ENCODE measurements around the gene ZNF24. TPM values are rescaled to one million over a fixed set of nuclear protein-coding genes. Genes with fewer than 3 reads are reported as not detected.

Gene ZNF24
- total and polyA plus RNA-seq, 2 experiments from 2014 or later, result 52.4 to 75.2 TPM

GRCh38 chr18:35374708-35375107, 30.5 kb upstream of the ZNF24 start:
- H3K4me3 Mint-ChIP-seq, result no peak overlapping the region
- Histone ChIP-seq H3K27me3 (ENCODE audit: insufficient read depth) (no peaks in the 10 kb centered on the region), H3F3A (replicated peaks; ENCODE audit: low read depth) (no peaks in the 10 kb centered on the region), H3K9me2 (ENCODE audit: insufficient read depth) (no peaks in the 10 kb centered on the region), H3K4me1 (ENCODE audit: insufficient read depth) (peaks cover 9% of the 10 kb centered on the region), H2AFZ (no peak overlapping the region), H3K27ac (ENCODE audit: low read depth) (no peak overlapping the region), H3K4me3 (no peak overlapping the region), H3K4me2 (no peak overlapping the region), H3K79me2 (replicated peaks; ENCODE audit: insufficient read depth) (no peaks in the 10 kb centered on the region), H4K20me1 (replicated peaks; ENCODE audit: insufficient read depth) (no peaks in the 10 kb centered on the region), H3K36me3 (ENCODE audit: insufficient read depth) (no peaks in the 10 kb centered on the region)
- ATAC-seq, result no peak
- TF ChIP-seq, protein P1, sequence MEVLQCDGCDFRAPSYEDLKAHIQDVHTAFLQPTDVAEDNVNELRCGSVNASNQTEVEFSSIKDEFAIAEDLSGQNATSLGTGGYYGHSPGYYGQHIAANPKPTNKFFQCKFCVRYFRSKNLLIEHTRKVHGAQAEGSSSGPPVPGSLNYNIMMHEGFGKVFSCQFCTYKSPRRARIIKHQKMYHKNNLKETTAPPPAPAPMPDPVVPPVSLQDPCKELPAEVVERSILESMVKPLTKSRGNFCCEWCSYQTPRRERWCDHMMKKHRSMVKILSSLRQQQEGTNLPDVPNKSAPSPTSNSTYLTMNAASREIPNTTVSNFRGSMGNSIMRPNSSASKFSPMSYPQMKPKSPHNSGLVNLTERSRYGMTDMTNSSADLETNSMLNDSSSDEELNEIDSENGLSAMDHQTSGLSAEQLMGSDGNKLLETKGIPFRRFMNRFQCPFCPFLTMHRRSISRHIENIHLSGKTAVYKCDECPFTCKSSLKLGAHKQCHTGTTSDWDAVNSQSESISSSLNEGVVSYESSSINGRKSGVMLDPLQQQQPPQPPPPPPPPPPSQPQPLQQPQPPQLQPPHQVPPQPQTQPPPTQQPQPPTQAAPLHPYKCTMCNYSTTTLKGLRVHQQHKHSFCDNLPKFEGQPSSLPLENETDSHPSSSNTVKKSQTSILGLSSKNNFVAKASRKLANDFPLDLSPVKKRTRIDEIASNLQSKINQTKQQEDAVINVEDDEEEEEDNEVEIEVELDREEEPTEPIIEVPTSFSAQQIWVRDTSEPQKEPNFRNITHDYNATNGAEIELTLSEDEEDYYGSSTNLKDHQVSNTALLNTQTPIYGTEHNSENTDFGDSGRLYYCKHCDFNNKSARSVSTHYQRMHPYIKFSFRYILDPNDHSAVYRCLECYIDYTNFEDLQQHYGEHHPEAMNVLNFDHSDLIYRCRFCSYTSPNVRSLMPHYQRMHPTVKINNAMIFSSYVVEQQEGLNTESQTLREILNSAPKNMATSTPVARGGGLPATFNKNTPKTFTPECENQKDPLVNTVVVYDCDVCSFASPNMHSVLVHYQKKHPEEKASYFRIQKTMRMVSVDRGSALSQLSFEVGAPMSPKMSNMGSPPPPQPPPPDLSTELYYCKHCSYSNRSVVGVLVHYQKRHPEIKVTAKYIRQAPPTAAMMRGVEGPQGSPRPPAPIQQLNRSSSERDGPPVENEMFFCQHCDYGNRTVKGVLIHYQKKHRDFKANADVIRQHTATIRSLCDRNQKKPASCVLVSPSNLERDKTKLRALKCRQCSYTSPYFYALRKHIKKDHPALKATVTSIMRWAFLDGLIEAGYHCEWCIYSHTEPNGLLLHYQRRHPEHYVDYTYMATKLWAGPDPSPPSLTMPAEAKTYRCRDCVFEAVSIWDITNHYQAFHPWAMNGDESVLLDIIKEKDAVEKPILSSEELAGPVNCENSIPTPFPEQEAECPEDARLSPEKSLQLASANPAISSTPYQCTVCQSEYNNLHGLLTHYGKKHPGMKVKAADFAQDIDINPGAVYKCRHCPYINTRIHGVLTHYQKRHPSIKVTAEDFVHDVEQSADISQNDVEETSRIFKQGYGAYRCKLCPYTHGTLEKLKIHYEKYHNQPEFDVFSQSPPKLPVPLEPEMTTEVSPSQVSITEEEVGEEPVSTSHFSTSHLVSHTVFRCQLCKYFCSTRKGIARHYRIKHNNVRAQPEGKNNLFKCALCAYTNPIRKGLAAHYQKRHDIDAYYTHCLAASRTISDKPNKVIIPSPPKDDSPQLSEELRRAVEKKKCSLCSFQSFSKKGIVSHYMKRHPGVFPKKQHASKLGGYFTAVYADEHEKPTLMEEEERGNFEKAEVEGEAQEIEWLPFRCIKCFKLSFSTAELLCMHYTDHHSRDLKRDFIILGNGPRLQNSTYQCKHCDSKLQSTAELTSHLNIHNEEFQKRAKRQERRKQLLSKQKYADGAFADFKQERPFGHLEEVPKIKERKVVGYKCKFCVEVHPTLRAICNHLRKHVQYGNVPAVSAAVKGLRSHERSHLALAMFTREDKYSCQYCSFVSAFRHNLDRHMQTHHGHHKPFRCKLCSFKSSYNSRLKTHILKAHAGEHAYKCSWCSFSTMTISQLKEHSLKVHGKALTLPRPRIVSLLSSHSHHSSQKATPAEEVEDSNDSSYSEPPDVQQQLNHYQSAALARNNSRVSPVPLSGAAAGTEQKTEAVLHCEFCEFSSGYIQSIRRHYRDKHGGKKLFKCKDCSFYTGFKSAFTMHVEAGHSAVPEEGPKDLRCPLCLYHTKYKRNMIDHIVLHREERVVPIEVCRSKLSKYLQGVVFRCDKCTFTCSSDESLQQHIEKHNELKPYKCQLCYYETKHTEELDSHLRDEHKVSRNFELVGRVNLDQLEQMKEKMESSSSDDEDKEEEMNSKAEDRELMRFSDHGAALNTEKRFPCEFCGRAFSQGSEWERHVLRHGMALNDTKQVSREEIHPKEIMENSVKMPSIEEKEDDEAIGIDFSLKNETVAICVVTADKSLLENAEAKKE (CRISPR knock-in tag; IDR thresholded peaks at IDR 0.05), result no peak
- TF ChIP-seq JUNB (IDR thresholded peaks at IDR 0.05; ENCODE audit: unreplicated experiment) (no peak), POLR2AphosphoS5 (IDR thresholded peaks at IDR 0.05; ENCODE audit: low read depth) (no peak), EZH2phosphoT487 (IDR thresholded peaks at IDR 0.05; ENCODE audit: unreplicated experiment) (no peak)
- TF ChIP-seq, protein P2, sequence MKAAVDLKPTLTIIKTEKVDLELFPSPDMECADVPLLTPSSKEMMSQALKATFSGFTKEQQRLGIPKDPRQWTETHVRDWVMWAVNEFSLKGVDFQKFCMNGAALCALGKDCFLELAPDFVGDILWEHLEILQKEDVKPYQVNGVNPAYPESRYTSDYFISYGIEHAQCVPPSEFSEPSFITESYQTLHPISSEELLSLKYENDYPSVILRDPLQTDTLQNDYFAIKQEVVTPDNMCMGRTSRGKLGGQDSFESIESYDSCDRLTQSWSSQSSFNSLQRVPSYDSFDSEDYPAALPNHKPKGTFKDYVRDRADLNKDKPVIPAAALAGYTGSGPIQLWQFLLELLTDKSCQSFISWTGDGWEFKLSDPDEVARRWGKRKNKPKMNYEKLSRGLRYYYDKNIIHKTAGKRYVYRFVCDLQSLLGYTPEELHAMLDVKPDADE (IDR thresholded peaks at IDR 0.05), result no peak
- TF ChIP-seq, protein P3, sequence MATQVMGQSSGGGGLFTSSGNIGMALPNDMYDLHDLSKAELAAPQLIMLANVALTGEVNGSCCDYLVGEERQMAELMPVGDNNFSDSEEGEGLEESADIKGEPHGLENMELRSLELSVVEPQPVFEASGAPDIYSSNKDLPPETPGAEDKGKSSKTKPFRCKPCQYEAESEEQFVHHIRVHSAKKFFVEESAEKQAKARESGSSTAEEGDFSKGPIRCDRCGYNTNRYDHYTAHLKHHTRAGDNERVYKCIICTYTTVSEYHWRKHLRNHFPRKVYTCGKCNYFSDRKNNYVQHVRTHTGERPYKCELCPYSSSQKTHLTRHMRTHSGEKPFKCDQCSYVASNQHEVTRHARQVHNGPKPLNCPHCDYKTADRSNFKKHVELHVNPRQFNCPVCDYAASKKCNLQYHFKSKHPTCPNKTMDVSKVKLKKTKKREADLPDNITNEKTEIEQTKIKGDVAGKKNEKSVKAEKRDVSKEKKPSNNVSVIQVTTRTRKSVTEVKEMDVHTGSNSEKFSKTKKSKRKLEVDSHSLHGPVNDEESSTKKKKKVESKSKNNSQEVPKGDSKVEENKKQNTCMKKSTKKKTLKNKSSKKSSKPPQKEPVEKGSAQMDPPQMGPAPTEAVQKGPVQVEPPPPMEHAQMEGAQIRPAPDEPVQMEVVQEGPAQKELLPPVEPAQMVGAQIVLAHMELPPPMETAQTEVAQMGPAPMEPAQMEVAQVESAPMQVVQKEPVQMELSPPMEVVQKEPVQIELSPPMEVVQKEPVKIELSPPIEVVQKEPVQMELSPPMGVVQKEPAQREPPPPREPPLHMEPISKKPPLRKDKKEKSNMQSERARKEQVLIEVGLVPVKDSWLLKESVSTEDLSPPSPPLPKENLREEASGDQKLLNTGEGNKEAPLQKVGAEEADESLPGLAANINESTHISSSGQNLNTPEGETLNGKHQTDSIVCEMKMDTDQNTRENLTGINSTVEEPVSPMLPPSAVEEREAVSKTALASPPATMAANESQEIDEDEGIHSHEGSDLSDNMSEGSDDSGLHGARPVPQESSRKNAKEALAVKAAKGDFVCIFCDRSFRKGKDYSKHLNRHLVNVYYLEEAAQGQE (IDR thresholded peaks at IDR 0.05; ENCODE audit: unreplicated experiment), result no peak
- no peaks in the 10 kb centered on the region for H3K36me3 Mint-ChIP-seq (ENCODE audit: low read depth)
- H3K9me3 Mint-ChIP-seq, result no peaks in the 10 kb centered on the region; the same call in 2 of the 3 replicates
- H3K27ac Mint-ChIP-seq, result no peak overlapping the region
- H3K27me3 Mint-ChIP-seq (ENCODE audit: insufficient read depth, low read depth, poor library complexity), result no peaks in the 10 kb centered on the region
- DNase-seq (ENCODE audit: low spot score), result no peak
- peaks cover 7% of the 10 kb centered on the region; the same call in 2 of the 3 replicates for H3K4me1 Mint-ChIP-seq
